Progenitor cell of endocrine pancreas (in vitro differentiated cells): ENCODE results near the gene MAP7D1. TPM values are rescaled to one million over a fixed set of nuclear protein-coding genes. Genes with fewer than 3 reads are reported as not detected.

Experiments used
- DNase-seq: peaks from one replicate; pipeline ENCODE4 v3.0.0; 2021; ENCODE audit warnings: low spot score; ENCODE audit not compliant: unreplicated experiment
- H3K27ac Mint-ChIP-seq: 2 replicates; pipeline ENCODE4 v1.8.0; 2021; ENCODE audit warnings: mild to moderate bottlenecking, moderate library complexity, mixed read lengths
- H3K27me3 Mint-ChIP-seq: 2 replicates; pipeline ENCODE4 v1.8.0; 2021; ENCODE audit warnings: mixed read lengths
- H3K36me3 Mint-ChIP-seq: 2 replicates; pipeline ENCODE4 v1.8.0; 2022; ENCODE audit warnings: mixed read lengths; ENCODE audit not compliant: insufficient read depth
- H3K4me1 Mint-ChIP-seq: 2 replicates; pipeline ENCODE4 v1.8.0; 2021; ENCODE audit warnings: low read depth, mixed read lengths
- H3K4me3 Mint-ChIP-seq: 2 replicates; pipeline ENCODE4 v1.8.0; 2021; ENCODE audit warnings: low read depth, mild to moderate bottlenecking, moderate library complexity, mixed read lengths
- H3K9me3 Mint-ChIP-seq: 2 replicates; pipeline ENCODE4 v1.8.0; 2021; ENCODE audit warnings: low read depth, mixed read lengths
- total RNA-seq: library from RNA; stranded (reverse); gene quantifications from 2 replicates; pipeline ENCODE4 v1.2.1, GENCODE V29; 2021
- TF ChIP-seq, protein P1 (sequence below): fragments of 200-600 bp; sonication (generic); IDR thresholded peaks from one replicate; pipeline ENCODE4 v1.5.0; 2021; ENCODE audit warnings: antibody characterized with exemption, mild to moderate bottlenecking; ENCODE audit not compliant: unreplicated experiment

The MAP7D1 gene
- total RNA-seq, 1 donor from 2014 or later = 109 TPM

DNA sequence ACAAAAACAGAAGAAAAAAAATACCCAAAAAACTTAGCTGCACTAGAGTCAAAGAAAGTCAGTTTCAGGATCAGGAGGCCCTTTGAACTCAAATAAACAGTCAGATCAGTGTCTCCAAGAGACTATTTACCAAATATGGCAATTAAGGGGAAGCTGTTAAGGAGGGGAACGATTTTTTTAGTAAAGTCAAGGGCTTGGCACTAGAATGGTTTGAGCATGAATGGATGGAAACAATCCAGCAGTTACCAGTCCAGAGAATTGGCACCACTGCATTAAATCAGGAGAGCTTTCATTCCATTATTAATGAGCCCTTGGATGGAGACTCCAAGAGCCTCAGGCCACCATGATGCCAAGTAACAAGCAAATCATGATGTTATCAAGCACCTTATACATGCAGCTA, 13.8 kb upstream of the MAP7D1 start:
- H3K27me3 Mint-ChIP-seq = no peaks in the 10 kb centered on the region
- H3K36me3 Mint-ChIP-seq = peaks cover 10% of the 10 kb centered on the region
- no peak for DNase-seq
- no peaks in the 10 kb centered on the region for H3K9me3 Mint-ChIP-seq
- peaks cover 1% of the 10 kb centered on the region for H3K4me1 Mint-ChIP-seq
- H3K4me3 Mint-ChIP-seq = no peak overlapping the region
- TF ChIP-seq, protein P1, sequence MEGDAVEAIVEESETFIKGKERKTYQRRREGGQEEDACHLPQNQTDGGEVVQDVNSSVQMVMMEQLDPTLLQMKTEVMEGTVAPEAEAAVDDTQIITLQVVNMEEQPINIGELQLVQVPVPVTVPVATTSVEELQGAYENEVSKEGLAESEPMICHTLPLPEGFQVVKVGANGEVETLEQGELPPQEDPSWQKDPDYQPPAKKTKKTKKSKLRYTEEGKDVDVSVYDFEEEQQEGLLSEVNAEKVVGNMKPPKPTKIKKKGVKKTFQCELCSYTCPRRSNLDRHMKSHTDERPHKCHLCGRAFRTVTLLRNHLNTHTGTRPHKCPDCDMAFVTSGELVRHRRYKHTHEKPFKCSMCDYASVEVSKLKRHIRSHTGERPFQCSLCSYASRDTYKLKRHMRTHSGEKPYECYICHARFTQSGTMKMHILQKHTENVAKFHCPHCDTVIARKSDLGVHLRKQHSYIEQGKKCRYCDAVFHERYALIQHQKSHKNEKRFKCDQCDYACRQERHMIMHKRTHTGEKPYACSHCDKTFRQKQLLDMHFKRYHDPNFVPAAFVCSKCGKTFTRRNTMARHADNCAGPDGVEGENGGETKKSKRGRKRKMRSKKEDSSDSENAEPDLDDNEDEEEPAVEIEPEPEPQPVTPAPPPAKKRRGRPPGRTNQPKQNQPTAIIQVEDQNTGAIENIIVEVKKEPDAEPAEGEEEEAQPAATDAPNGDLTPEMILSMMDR = no peak
- H3K27ac Mint-ChIP-seq = no peak overlapping the region

DNA sequence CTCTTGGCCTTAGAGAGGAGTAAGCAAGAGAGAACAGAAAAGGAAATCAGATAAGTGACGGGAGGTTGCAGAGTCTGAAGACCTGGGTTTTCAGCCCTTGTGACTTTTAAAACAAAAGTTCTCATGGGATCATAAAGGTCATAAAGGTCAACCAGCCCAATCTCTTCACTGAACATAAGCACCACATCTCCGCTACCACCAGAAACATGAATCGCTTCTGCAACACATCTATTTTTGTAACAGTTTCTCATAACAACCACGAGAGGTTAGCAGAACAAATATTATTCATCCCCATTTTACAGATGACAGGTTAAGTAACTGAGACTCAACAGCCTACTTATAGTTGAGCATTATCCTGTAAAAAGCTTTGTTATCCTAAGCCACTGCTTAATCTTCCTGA, 12.5 kb upstream of the MAP7D1 start:
- Mint-ChIP-seq H3K27me3 (no peaks in the 10 kb centered on the region), H3K4me3 (no peak overlapping the region), H3K4me1 (peaks cover 5% of the 10 kb centered on the region), H3K27ac (no peak overlapping the region), H3K36me3 (peaks cover 7% of the 10 kb centered on the region), H3K9me3 (no peaks in the 10 kb centered on the region)
- no peak for DNase-seq
- TF ChIP-seq, protein P1 = no peak

DNA sequence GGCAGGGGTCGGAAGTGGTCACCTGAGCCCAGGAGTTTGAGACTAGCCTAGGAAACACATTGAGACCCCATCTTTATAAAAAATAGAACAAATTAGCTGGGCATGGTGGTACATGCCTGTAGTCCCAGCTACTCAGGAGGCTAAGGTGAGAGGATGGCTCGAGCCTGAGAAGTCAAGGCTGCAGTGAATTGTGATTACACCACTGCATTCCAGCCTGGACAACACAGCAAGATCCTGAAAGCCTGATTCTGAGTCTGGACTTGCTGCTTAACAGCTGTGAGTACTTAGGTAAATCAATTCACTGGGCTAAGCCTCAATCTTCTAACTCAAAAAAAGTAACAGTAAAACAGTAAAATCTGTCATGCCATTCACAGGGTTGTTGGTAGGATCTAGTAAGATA, 11.5 kb upstream of the MAP7D1 start:
- TF ChIP-seq, protein P1 = no peak
- peaks cover 7% of the 10 kb centered on the region for H3K36me3 Mint-ChIP-seq
- H3K4me3 Mint-ChIP-seq = no peak overlapping the region
- no peaks in the 10 kb centered on the region for H3K9me3 Mint-ChIP-seq
- H3K4me1 Mint-ChIP-seq = peaks cover 7% of the 10 kb centered on the region
- DNase-seq = no peak
- H3K27me3 Mint-ChIP-seq = no peaks in the 10 kb centered on the region
- H3K27ac Mint-ChIP-seq = no peak overlapping the region

DNA sequence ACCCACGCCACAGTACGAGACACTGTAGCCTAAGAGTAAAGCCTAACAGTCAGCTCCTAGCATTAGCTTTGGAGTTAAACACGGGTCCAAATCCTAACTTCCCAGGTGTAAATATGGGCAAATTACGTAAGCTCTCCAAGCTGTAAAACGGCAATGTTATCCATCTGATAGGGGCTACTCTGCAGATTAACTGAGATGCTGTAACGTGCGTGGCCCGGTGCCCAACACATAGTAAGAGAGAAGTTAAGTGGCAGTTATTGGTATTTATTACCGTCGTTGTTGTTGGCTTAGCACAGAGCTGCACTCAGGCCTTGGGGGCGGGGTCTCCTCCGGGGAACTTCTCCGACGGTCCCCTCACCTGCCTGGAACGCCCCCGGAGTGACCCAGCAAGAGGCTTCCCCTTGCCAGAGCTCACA, 7.1 kb upstream of the MAP7D1 start:
- H3K27ac Mint-ChIP-seq = peak overlapping the region; percentile 99
- no peak for DNase-seq
- H3K4me1 Mint-ChIP-seq = peaks cover 19% of the 10 kb centered on the region
- peak overlapping the region; percentile 94 for H3K4me3 Mint-ChIP-seq
- H3K9me3 Mint-ChIP-seq = no peaks in the 10 kb centered on the region
- no peaks in the 10 kb centered on the region for H3K27me3 Mint-ChIP-seq
- TF ChIP-seq, protein P1 = no peak
- H3K36me3 Mint-ChIP-seq = peaks cover 4% of the 10 kb centered on the region

DNA sequence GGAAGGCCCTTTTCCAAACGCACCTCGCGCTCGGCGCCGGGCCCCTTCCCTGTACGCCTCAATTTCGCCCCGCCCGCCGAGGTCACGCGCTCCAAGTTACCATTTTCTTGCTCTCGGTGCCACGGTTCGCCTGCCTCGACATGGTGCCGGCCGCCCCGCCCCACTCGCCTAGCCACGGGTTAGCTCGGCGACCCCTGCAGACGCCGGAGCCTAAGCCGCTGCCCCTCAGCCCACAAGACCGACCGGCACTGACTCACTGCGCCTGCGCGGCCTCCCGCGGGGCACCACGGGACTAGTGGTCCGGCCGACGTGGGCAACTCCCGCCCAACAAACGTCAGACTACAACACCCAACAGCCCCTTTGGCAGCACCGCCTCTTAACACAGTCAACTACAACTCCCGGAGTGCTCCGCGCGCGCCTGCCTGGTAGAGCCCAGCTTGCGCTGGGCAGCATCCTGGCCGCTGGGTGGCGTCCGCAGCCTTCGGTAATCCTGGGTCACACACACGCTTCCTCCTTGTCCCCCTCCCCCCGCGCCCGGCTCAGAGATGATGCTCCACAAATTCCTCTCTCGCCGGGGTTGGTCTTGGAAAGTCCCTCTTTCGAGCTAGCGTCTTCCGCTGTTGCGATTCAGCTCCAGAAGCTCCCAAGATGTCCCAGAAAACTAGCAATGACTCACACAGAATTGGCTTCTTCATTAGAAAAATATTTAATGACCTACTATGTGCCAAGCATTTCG, 6.6 kb upstream of the MAP7D1 start, which contains the start of gene TRAPPC3:
TRAPPC3 (minus strand) TSS at position 250 of the 736 bp plus-strand sequence; CDS start at position 142, 108 bp downstream.
- TF ChIP-seq, protein P1 = peak; percentile 87
- Mint-ChIP-seq H3K4me3 (peak within 1 kb of the TSS; percentile 94), H3K27me3 (no peaks in the 10 kb centered on the region), H3K36me3 (peaks cover 4% of the 10 kb centered on the region), H3K27ac (peak within 1 kb of the TSS; percentile 99), H3K4me1 (peaks cover 21% of the 10 kb centered on the region), H3K9me3 (no peaks in the 10 kb centered on the region)
- DNase-seq = peak; percentile 99
